ENCODE results near the gene ATP9A.
A peak's percentile ranks its signal among the peaks of the same experiment; 100 is the strongest.
"Not testable (repeated sequence)": the region's sequence is repeated elsewhere in the genome, so short reads cannot be mapped to it uniquely, and the experiment has no call there.

Gene ATP9A

GRCh38 chr20:51767867-51768758 lies at the start of gene ATP9A:
Gene ATP9A, minus strand, starts transcription at chr20:51768390. Its CDS starts 21 bp downstream, at chr20:51768369.
- peak; percentile 72 for DNase-seq (ENCODE audit: low spot score)

GRCh38 chr20:51816856-51817255 lies 48.7 kb upstream of the ATP9A start:
- DNase-seq (ENCODE audit: low spot score), result not testable (repeated sequence)

GRCh38 chr20:51815383-51816076 lies 47.3 kb upstream of the ATP9A start:
- no peak for DNase-seq (ENCODE audit: low spot score)

- DNase-seq (ENCODE audit: low spot score), result no peak
Measured at GRCh38 chr20:51812861-51813260, 44.7 kb upstream of the ATP9A start.

GRCh38 chr20:51811514-51812128 lies 43.4 kb upstream of the ATP9A start:
- DNase-seq (ENCODE audit: low spot score), result no peak

- DNase-seq (ENCODE audit: low spot score), result no peak
Measured at GRCh38 chr20:51811042-51811355, 42.8 kb upstream of the ATP9A start.

GRCh38 chr20:51810155-51811041 lies 42.2 kb upstream of the ATP9A start:
- DNase-seq (ENCODE audit: low spot score), result no peak

GRCh38 chr20:51807720-51808250 lies 39.6 kb upstream of the ATP9A start:
- DNase-seq (ENCODE audit: low spot score), result no peak

GRCh38 chr20:51804754-51805153 lies 36.6 kb upstream of the ATP9A start:
- no peak for DNase-seq (ENCODE audit: low spot score)

GRCh38 chr20:51803148-51803854 lies 35.1 kb upstream of the ATP9A start:
- no peak for DNase-seq (ENCODE audit: low spot score)

- DNase-seq (ENCODE audit: low spot score), result peak; percentile 93
Measured at GRCh38 chr20:51802170-51802751, 34.1 kb upstream of the ATP9A start, which contains the start of gene SALL4. Gene SALL4, minus strand, starts transcription at chr20:51802521. Its CDS starts 113 bp downstream, at chr20:51802408.

GRCh38 chr20:51801823-51802123 lies 33.6 kb upstream of the ATP9A start:
- peak; percentile 49 for DNase-seq (ENCODE audit: low spot score)

- no peak for DNase-seq (ENCODE audit: low spot score)
Measured at GRCh38 chr20:51801122-51801822, 33.1 kb upstream of the ATP9A start.

GRCh38 chr20:51800872-51801121 lies 32.6 kb upstream of the ATP9A start:
- DNase-seq (ENCODE audit: low spot score), result no peak

GRCh38 chr20:51800060-51800871 lies 32.1 kb upstream of the ATP9A start:
- peak; percentile 87 for DNase-seq (ENCODE audit: low spot score)

- DNase-seq (ENCODE audit: low spot score), result no peak
Measured at GRCh38 chr20:51799401-51799860, 31.2 kb upstream of the ATP9A start.

GRCh38 chr20:51797357-51798025 lies 29.3 kb upstream of the ATP9A start:
- no peak for DNase-seq (ENCODE audit: low spot score)

- no peak for DNase-seq (ENCODE audit: low spot score)
Measured at GRCh38 chr20:51796340-51796739, 28.1 kb upstream of the ATP9A start.

- DNase-seq (ENCODE audit: low spot score), result no peak
Measured at GRCh38 chr20:51792960-51793359, 24.8 kb upstream of the ATP9A start.

All from iPS-NIHi11 (cell line).